Measurements from ENCODE around the gene LRRC46. TPM values are rescaled to one million over a fixed set of nuclear protein-coding genes. Genes with fewer than 3 reads are reported as not detected.

LRRC46 gene
- total and polyA plus RNA-seq, 2 experiments from 2014 or later: 0.95 TPM; not detected in 1

GRCh38 chr17:47837401-47838039 lies 6.0 kb downstream of the LRRC46 start:
- 62 to 65% methylated on average over 13 of the region's 13 CpGs for WGBS, 2 experiments (ENCODE audit: low coverage in 1 of 2, low lambda C conversion rate in 2 of 2, missing lambda C conversion rate in 2 of 2)
- Histone ChIP-seq H2AFZ (no peak overlapping the region), H3K9me3 (ENCODE audit: low read depth) (no peaks in the 10 kb centered on the region), H4K20me1 (ENCODE audit: insufficient read depth) (no peaks in the 10 kb centered on the region), H3K36me3 (ENCODE audit: low read depth) (no peaks in the 10 kb centered on the region), H3K27ac (no peak overlapping the region), H3K27me3 (replicated peaks; ENCODE audit: insufficient read depth) (no peaks in the 10 kb centered on the region), H3K79me2 (ENCODE audit: insufficient read depth) (peaks cover 10% of the 10 kb centered on the region), H3K9me2 (ENCODE audit: insufficient read depth) (no peaks in the 10 kb centered on the region), H3K4me3 (no peak overlapping the region), H3F3A (ENCODE audit: insufficient read depth) (no peaks in the 10 kb centered on the region), H3K4me2 (ENCODE audit: unreplicated experiment) (no peak overlapping the region), H3K9ac (peak overlapping the region; percentile 31; the same call in 1 of the 2 replicates), H3K4me1 (ENCODE audit: insufficient read depth) (peaks cover 16% of the 10 kb centered on the region)
- TF ChIP-seq EZH2 (IDR thresholded peaks at IDR 0.05; ENCODE audit: insufficient read depth, poor library complexity, severe bottlenecking) (no peak), EZH2phosphoT487 (IDR thresholded peaks at IDR 0.05; ENCODE audit: insufficient read depth, low read depth) (no peak)
- peak; percentile 35 for DNase-seq
- in situ Hi-C loops (cut with MboI): no loop called here

GRCh38 chr17:47838636-47839035 lies 7.2 kb downstream of the LRRC46 start:
- no peaks in the 10 kb centered on the region for H3F3A ChIP-seq (ENCODE audit: insufficient read depth)
- H3K9me2 ChIP-seq (ENCODE audit: insufficient read depth): no peaks in the 10 kb centered on the region
- H3K4me3 ChIP-seq: no peak overlapping the region
- no peaks in the 10 kb centered on the region for H3K27me3 ChIP-seq (replicated peaks; ENCODE audit: insufficient read depth)
- no peaks in the 10 kb centered on the region for H3K9me3 ChIP-seq (ENCODE audit: low read depth)
- H3K27ac ChIP-seq: no peak overlapping the region
- no peak overlapping the region for H2AFZ ChIP-seq
- peaks cover 10% of the 10 kb centered on the region for H3K79me2 ChIP-seq (ENCODE audit: insufficient read depth)
- 80 to 84% methylated on average over 13 of the region's 13 CpGs for WGBS, 2 experiments (ENCODE audit: low coverage in 1 of 2, low lambda C conversion rate in 2 of 2, missing lambda C conversion rate in 2 of 2)
- H3K36me3 ChIP-seq (ENCODE audit: low read depth): no peaks in the 10 kb centered on the region
- no peak overlapping the region for H3K4me2 ChIP-seq (ENCODE audit: unreplicated experiment)
- DNase-seq: no peak
- in situ Hi-C loops (cut with MboI): no loop called here
- H4K20me1 ChIP-seq (ENCODE audit: insufficient read depth): no peaks in the 10 kb centered on the region
- no peak overlapping the region for H3K9ac ChIP-seq
- H3K4me1 ChIP-seq (ENCODE audit: insufficient read depth): peaks cover 16% of the 10 kb centered on the region
- no peak for TF ChIP-seq EZH2phosphoT487 (IDR thresholded peaks at IDR 0.05; ENCODE audit: insufficient read depth, low read depth)
- TF ChIP-seq EZH2 (IDR thresholded peaks at IDR 0.05; ENCODE audit: insufficient read depth, poor library complexity, severe bottlenecking): no peak

- Histone ChIP-seq H3K27ac (no peak overlapping the region), H3K4me2 (ENCODE audit: unreplicated experiment) (no peak overlapping the region), H3F3A (ENCODE audit: insufficient read depth) (no peaks in the 10 kb centered on the region), H3K27me3 (replicated peaks; ENCODE audit: insufficient read depth) (no peaks in the 10 kb centered on the region), H3K9me2 (ENCODE audit: insufficient read depth) (no peaks in the 10 kb centered on the region), H3K36me3 (ENCODE audit: low read depth) (no peaks in the 10 kb centered on the region), H3K9ac (no peak overlapping the region), H3K9me3 (ENCODE audit: low read depth) (no peaks in the 10 kb centered on the region), H3K4me1 (ENCODE audit: insufficient read depth) (peaks cover 16% of the 10 kb centered on the region), H3K4me3 (no peak overlapping the region), H2AFZ (no peak overlapping the region), H4K20me1 (ENCODE audit: insufficient read depth) (no peaks in the 10 kb centered on the region), H3K79me2 (ENCODE audit: insufficient read depth) (peaks cover 10% of the 10 kb centered on the region)
- TF ChIP-seq EZH2phosphoT487 (IDR thresholded peaks at IDR 0.05; ENCODE audit: insufficient read depth, low read depth): no peak
- no peak for TF ChIP-seq EZH2 (IDR thresholded peaks at IDR 0.05; ENCODE audit: insufficient read depth, poor library complexity, severe bottlenecking)
- 84 to 86% methylated on average over 4 to 5 of the region's 5 CpGs for WGBS, 2 experiments (ENCODE audit: low coverage in 1 of 2, low lambda C conversion rate in 2 of 2, missing lambda C conversion rate in 2 of 2)
- in situ Hi-C loops (cut with MboI): no loop called here
- DNase-seq: no peak
Measured at GRCh38 chr17:47839071-47839470, 7.6 kb downstream of the LRRC46 start.

GRCh38 chr17:47840001-47840741 lies 8.7 kb downstream of the LRRC46 start:
- Histone ChIP-seq H3K9ac (peak overlapping the region; percentile 79), H2AFZ (peak overlapping the region; percentile 96), H3K4me3 (peak overlapping the region; percentile 92), H3K4me2 (ENCODE audit: unreplicated experiment) (peak overlapping the region; percentile 82), H3K36me3 (ENCODE audit: low read depth) (no peaks in the 10 kb centered on the region), H3K79me2 (ENCODE audit: insufficient read depth) (peaks cover 10% of the 10 kb centered on the region), H3F3A (ENCODE audit: insufficient read depth) (no peaks in the 10 kb centered on the region), H3K4me1 (ENCODE audit: insufficient read depth) (peaks cover 16% of the 10 kb centered on the region), H3K27me3 (replicated peaks; ENCODE audit: insufficient read depth) (no peaks in the 10 kb centered on the region), H3K9me2 (ENCODE audit: insufficient read depth) (no peaks in the 10 kb centered on the region), H3K27ac (no peak overlapping the region), H4K20me1 (ENCODE audit: insufficient read depth) (no peaks in the 10 kb centered on the region), H3K9me3 (ENCODE audit: low read depth) (no peaks in the 10 kb centered on the region)
- TF ChIP-seq EZH2 (IDR thresholded peaks at IDR 0.05; ENCODE audit: insufficient read depth, poor library complexity, severe bottlenecking) (no peak), EZH2phosphoT487 (IDR thresholded peaks at IDR 0.05; ENCODE audit: insufficient read depth, low read depth) (no peak)
- WGBS, 2 experiments (ENCODE audit: low coverage in 1 of 2, low lambda C conversion rate in 2 of 2, missing lambda C conversion rate in 2 of 2): 49 to 50% methylated on average over 17 of the region's 17 CpGs
- in situ Hi-C loops (cut with MboI): loop anchor here (5.0 kb wide), 1 partner anchor 47 kb away; no protein-coding TSS in a partner anchor
- DNase-seq: no peak
